GM21526 (cell line): ENCODE measurements around the gene ERVK3-1.
A peak's percentile ranks its signal among the peaks of the same experiment; 100 is the strongest.
"Not testable (repeated sequence)": the region's sequence is repeated elsewhere in the genome, so short reads cannot be mapped to it uniquely, and the experiment has no call there.

Experiments used
- ATAC-seq: cut with Tn5 transposase; IDR thresholded peaks from one replicate; pipeline ENCODE4 v1.9.1; 2021; ENCODE audit warnings: moderate library complexity; ENCODE audit not compliant: unreplicated experiment, low FRiP score

Gene ERVK3-1

DNA sequence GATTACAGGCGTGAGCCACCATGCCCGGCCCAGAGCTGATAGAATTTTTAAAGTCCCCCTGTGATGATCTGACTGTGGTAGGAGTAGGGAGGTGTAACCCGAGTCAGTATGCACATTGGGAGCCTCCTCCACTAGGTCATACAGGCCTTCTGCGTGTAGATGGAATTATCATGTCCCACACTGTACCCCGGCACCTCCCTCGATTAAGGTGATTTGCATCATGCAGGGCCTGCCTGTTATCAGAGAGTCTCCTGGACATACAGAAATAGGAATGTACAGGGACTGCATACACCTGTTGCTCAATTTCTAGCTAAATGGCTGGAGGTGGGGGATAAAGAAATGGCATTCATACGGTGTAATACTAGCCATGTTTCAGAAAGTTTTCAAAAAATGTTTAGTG, 922 bp upstream of the ERVK3-1 start:
- ATAC-seq: no peak

DNA sequence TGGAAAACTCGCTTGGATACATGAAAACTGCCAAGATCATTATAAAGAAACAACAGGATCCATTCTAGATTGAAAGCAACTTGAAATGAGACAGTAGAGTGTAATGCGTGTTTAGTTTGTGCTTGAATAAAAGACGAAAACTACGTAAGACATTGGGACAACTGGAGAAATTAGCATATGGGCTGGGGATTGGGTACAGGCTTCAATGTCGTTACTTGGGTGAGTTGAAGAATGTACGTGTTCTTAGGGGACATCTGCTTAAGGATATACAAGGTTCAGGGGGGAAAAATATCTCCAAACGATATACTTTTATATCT, 471 bp upstream of the ERVK3-1 start:
- ATAC-seq: no peak

DNA sequence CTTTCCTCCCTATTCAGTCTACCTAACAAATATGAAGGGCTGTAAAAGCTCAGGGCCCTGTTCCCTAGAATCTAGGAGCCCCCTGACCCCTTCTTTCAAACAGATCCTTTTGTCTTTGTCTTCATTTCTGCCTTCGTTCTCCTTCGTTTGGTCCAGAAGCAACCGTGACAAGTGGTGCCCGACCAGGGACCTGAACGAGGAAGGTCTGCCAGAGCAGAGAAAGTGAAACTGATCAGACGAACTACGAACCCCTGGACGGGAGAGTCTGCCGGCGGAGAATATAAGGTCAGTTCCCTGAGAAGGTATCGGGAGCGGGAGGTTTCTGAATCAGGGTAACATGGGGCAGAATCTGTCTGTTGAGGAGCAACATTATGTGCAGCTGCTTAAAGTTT, 751 bp downstream of the ERVK3-1 start:
- no peak for ATAC-seq

DNA sequence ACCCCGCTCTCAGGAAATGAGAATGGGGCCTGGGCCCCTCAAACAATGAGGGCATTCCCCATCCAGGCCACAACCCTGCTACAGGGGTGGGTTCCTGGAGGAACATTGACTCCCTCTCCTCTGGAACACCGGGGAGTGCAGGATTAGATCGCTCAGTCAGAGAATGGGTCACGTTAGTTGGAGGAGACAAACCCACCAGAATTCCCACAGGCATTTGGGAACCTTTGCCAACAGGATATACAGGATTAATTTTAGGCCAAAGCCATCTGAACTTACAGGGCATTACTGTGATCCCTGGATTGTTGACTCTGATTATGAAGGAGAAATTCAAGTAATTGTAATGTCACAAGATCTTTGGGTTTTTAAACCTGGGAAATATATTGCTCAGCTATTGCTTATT, 2.6 kb downstream of the ERVK3-1 start:
- no peak for ATAC-seq

DNA sequence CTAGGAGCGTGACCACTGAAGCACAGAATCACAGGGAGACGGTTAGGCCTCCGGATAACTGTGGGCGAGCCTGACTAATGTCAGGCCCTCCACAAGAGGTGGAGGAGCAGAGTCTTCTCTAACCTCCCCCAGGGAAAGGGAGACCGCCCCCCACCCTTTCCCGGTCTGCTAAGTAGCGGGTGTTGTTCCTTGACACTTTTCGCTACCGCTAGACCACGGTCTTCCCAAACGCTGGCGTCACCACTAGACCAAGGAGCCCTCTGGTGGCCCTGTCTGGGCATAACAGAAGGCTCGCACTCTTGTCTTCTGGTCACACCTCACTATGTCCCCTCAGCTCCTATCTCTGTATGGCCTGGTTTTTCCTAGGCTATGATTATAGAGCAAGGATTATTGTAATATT, 5.5 kb downstream of the ERVK3-1 start:
- ATAC-seq: not testable (repeated sequence)

DNA sequence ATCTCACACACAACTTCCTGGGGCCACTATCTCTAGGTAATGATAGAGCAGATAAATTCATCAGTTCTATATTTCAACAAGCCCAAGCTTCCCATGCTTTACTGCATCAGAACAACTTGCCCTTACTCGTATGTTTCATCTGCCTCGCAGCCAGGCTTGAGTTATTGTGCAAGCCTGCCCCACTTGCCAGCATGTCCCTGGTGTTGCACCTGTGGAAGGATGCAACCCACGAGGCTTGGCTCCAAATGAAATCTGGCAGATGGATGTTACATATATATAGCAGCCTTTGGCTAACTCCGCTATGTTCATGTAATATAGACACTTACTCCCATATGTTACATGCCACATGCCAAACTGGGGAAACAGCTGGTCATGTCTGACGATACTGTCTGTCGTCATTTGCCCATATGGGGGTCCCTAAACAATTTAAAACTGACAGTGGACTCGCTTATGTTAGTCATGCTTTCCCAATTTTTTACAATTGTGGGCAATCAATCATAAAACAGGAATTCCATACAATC, 6.2 kb downstream of the ERVK3-1 start:
- no peak for ATAC-seq

GRCh38 chr19:58315580-58315979, 10.4 kb downstream of the ERVK3-1 start:
- ATAC-seq: no peak

GRCh38 chr19:58317476-58318072, 12.4 kb downstream of the ERVK3-1 start:
- ATAC-seq: no peak

GRCh38 chr19:58318297-58318696, 13.1 kb downstream of the ERVK3-1 start:
- no peak for ATAC-seq

GRCh38 chr19:58319241-58319640, 14.1 kb downstream of the ERVK3-1 start:
- no peak for ATAC-seq

GRCh38 chr19:58325311-58326022, 20.3 kb downstream of the ERVK3-1 start:
- no peak for ATAC-seq

- ATAC-seq: no peak
Measured at GRCh38 chr19:58326501-58326913, 21.3 kb downstream of the ERVK3-1 start.

GRCh38 chr19:58326914-58327726, 21.9 kb downstream of the ERVK3-1 start, which contains the start of gene ZSCAN22:
TSS of gene ZSCAN22 (plus strand) at chr19:58326994. CDS start at chr19:58334803, 7,809 bp downstream.
- ATAC-seq: peak; percentile 77

DNA sequence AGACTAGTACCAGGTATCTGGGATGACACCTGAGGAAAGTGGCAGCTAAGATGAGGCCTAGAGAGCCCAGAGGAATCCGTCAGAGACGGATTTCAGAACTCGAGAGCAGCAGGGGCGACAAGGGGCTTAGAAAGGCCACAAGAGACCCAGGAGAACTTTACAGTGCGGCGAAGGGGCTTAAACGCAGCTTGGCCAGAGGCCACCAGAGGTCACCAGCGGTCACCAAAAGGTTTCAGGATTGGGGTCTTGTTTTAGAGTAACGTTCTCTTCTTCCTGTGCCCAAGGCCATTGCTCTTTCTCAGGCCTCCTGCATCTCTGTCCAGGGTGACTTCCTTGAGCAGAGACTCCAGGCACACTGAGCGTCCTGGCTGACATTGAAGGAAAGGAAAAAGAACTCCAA, 23.8 kb downstream of the ERVK3-1 start:
- ATAC-seq: no peak

GRCh38 chr19:58330458-58330857, 25.3 kb downstream of the ERVK3-1 start:
- ATAC-seq: no peak

DNA sequence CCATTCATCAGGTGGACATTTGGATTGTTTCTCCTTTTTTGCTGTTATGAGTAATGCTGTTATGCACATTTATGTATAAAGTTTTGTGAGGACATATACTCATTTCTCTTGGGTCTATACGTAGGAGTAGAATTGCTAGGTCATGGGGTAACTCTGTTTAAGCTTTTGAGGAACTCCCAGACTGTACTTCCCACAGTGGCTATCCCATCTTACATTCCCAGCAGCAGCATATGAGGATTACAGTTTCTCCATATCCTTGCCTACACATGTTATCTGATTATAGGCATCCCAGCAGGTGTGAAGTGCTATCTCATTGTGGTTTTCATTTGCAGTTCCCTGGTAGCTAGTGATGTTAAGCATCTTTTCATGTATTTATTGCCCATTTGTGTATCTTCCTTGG, 27.5 kb downstream of the ERVK3-1 start:
- ATAC-seq: no peak

GRCh38 chr19:58334691-58335249, 29.6 kb downstream of the ERVK3-1 start:
- no peak for ATAC-seq

- ATAC-seq: no peak
Measured at GRCh38 chr19:58335630-58336029, 30.5 kb downstream of the ERVK3-1 start.

GRCh38 chr19:58336216-58336615, 31.0 kb downstream of the ERVK3-1 start:
- ATAC-seq: no peak

- no peak for ATAC-seq
Measured at GRCh38 chr19:58336820-58337219, 31.6 kb downstream of the ERVK3-1 start.

GRCh38 chr19:58338336-58338735, 33.2 kb downstream of the ERVK3-1 start:
- ATAC-seq: no peak
